Uterus (tissue), 4 donors: ENCODE measurements around the gene SART1. TPM values are rescaled to one million over a fixed set of nuclear protein-coding genes. Genes with fewer than 3 reads are reported as not detected.

Experiments
- DNase-seq, 2 donors: peaks; one replicate each; pipeline ENCODE4 v3.0.0-alpha.2; 2019 to 2020
- H3K27ac ChIP-seq, 2 donors: fragments of 200-600 bp; sonication (generic); 1 replicate in 1 of 2; 2 replicates in 1 of 2; pipeline ENCODE4 v1.5.1; 2016 to 2018
- H3K27me3 ChIP-seq, 2 donors: fragments of 200-600 bp; sonication (generic); one replicate each; pipeline ENCODE4 v1.5.1; 2018 to 2019; ENCODE audit warnings: control low read depth in 1 of 2
- H3K36me3 ChIP-seq, 2 donors: fragments of 200-600 bp; sonication (generic); one replicate each; pipeline ENCODE4 v1.5.1; 2019; ENCODE audit warnings: control low read depth in 1 of 2
- H3K4me1 ChIP-seq, 2 donors: fragments of 200-600 bp; sonication (generic); one replicate each; pipeline ENCODE4 v1.5.1; 2018 to 2019; ENCODE audit warnings: control low read depth in 1 of 2
- H3K4me3 ChIP-seq, 2 donors: fragments of 200-600 bp; sonication (generic); 1 replicate in 1 of 2; 2 replicates in 1 of 2; pipeline ENCODE4 v1.5.1; 2018 to 2019; ENCODE audit warnings: mild to moderate bottlenecking in 1 of 2
- H3K9me3 ChIP-seq, 2 donors: fragments of 200-600 bp; sonication (generic); one replicate each; pipeline ENCODE4 v1.5.1; 2019; ENCODE audit warnings: control low read depth in 1 of 2
- CTCF ChIP-seq, 4 experiments: fragments of 200-600 bp in 2 of 4; fragments of 450-650 bp in 2 of 4; sonication (generic) in 2 of 4; IDR thresholded peaks; one replicate each; pipeline ENCODE4 v1.5.1; 2016 to 2019; ENCODE audit warnings: antibody characterized with exemption in 4 of 4, mild to moderate bottlenecking in 2 of 4, moderate library complexity in 1 of 4
- POLR2A ChIP-seq, 2 donors: fragments of 450-650 bp; IDR thresholded peaks; one replicate each; pipeline ENCODE4 v1.6.1; 2016; ENCODE audit warnings: antibody characterized with exemption in 2 of 2, mild to moderate bottlenecking in 1 of 2, moderate library complexity in 1 of 2
- intact Hi-C: fragments of 100-400 bp; cut with DNase I; formaldehyde crosslinking; loops from one replicate; pipeline ENCODE4 v1.15.1; 2023; ENCODE audit warnings: low total_unique reads
- total RNA-seq, 4 donors: library from RNA; depleted of rRNA in 3 of 4; stranded (reverse); fragments of >200 nt in 3 of 4; gene quantifications; one replicate each; pipeline versions ENCODE4 v1.1.0 to v1.2.4, GENCODE V29; 2014 to 2023
- donor health status: DM: yes; HTN: yes; CAD: no.

The SART1 gene
- total RNA-seq, 4 donors from 2014 or later: 10.3 to 77.9 (median 30.5) TPM

- no peak overlapping the region for H3K27ac ChIP-seq
- no peak for TF ChIP-seq CTCF (IDR thresholded peaks at IDR 0.05)
- TF ChIP-seq POLR2A (IDR thresholded peaks at IDR 0.05): no peak
- H3K27me3 ChIP-seq: no peaks in the 10 kb centered on the region
- intact Hi-C loops: no loop called here
- no peak for DNase-seq
- H3K9me3 ChIP-seq: no peaks in the 10 kb centered on the region
- H3K36me3 ChIP-seq: no peaks in the 10 kb centered on the region
- no peaks in the 10 kb centered on the region for H3K4me1 ChIP-seq
- no peak overlapping the region for H3K4me3 ChIP-seq
These were observed 10.6 kb downstream of the SART1 start for GRCh38 chr11:65972116-65972515.

- no peak for DNase-seq
- no peaks in the 10 kb centered on the region for H3K4me1 ChIP-seq
- no peak overlapping the region for H3K4me3 ChIP-seq
- H3K36me3 ChIP-seq: no peaks in the 10 kb centered on the region
- intact Hi-C loops: no loop called here
- TF ChIP-seq CTCF (IDR thresholded peaks at IDR 0.05): no peak
- no peak for TF ChIP-seq POLR2A (IDR thresholded peaks at IDR 0.05)
- no peak overlapping the region for H3K27ac ChIP-seq
- no peaks in the 10 kb centered on the region for H3K9me3 ChIP-seq
- no peaks in the 10 kb centered on the region for H3K27me3 ChIP-seq
These were observed 12.0 kb downstream of the SART1 start for GRCh38 chr11:65973439-65974110.

GRCh38 chr11:65975771-65976170, 14.2 kb downstream of the SART1 start:
- no peaks in the 10 kb centered on the region for H3K9me3 ChIP-seq
- no peak overlapping the region for H3K27ac ChIP-seq
- H3K36me3 ChIP-seq: no peaks in the 10 kb centered on the region
- DNase-seq: no peak
- intact Hi-C loops: no loop called here
- no peaks in the 10 kb centered on the region for H3K4me1 ChIP-seq
- no peaks in the 10 kb centered on the region for H3K27me3 ChIP-seq
- H3K4me3 ChIP-seq: no peak overlapping the region
- no peak for TF ChIP-seq POLR2A (IDR thresholded peaks at IDR 0.05)
- TF ChIP-seq CTCF (IDR thresholded peaks at IDR 0.05): no peak

- Histone ChIP-seq H3K4me1 (no peaks in the 10 kb centered on the region), H3K36me3 (no peaks in the 10 kb centered on the region), H3K27me3 (no peaks in the 10 kb centered on the region), H3K27ac (no peak overlapping the region), H3K9me3 (no peaks in the 10 kb centered on the region), H3K4me3 (no peak overlapping the region)
- DNase-seq: no peak
- TF ChIP-seq POLR2A (IDR thresholded peaks at IDR 0.05) (no peak), CTCF (IDR thresholded peaks at IDR 0.05) (no peak)
- intact Hi-C loops: no loop called here
These were observed 15.0 kb downstream of the SART1 start for GRCh38 chr11:65976216-65977176.
